ENCODE measurements around the gene FIS1.
"Not testable (repeated sequence)": the region's sequence is repeated elsewhere in the genome, so short reads cannot be mapped to it uniquely, and the experiment has no call there.

Gene FIS1

GRCh38 chr7:101255796-101256195 lies 10.9 kb upstream of the FIS1 start:
- DNase-seq (ENCODE audit: low read depth): no peak

GRCh38 chr7:101253199-101253598 lies 8.3 kb upstream of the FIS1 start:
- DNase-seq (ENCODE audit: low read depth): not testable (repeated sequence)

GRCh38 chr7:101251871-101252659 lies 7.2 kb upstream of the FIS1 start:
- DNase-seq (ENCODE audit: low read depth): peak; percentile 95

GRCh38 chr7:101250324-101250723 lies 5.4 kb upstream of the FIS1 start:
- DNase-seq (ENCODE audit: low read depth): no peak

- DNase-seq (ENCODE audit: low read depth): no peak
Observed at GRCh38 chr7:101248276-101248675, 3.4 kb upstream of the FIS1 start.

GRCh38 chr7:101245147-101245668 lies 327 bp upstream of the FIS1 start:
- DNase-seq (ENCODE audit: low read depth): no peak

- no peak for DNase-seq (ENCODE audit: low read depth)
Observed at GRCh38 chr7:101243646-101244374, 1.1 kb downstream of the FIS1 start.

GRCh38 chr7:101241443-101242349 lies 3.2 kb downstream of the FIS1 start:
- DNase-seq (ENCODE audit: low read depth): no peak

- DNase-seq (ENCODE audit: low read depth): no peak
Observed at GRCh38 chr7:101241015-101241363, 3.9 kb downstream of the FIS1 start.

- no peak for DNase-seq (ENCODE audit: low read depth)
Observed at GRCh38 chr7:101240226-101241014, 4.5 kb downstream of the FIS1 start.

GRCh38 chr7:101239951-101240220 lies 5.0 kb downstream of the FIS1 start:
- no peak for DNase-seq (ENCODE audit: low read depth)

GRCh38 chr7:101239191-101239950 lies 5.5 kb downstream of the FIS1 start:
- DNase-seq (ENCODE audit: low read depth): no peak

- no peak for DNase-seq (ENCODE audit: low read depth)
Observed at GRCh38 chr7:101238226-101239182, 6.4 kb downstream of the FIS1 start.

- DNase-seq (ENCODE audit: low read depth): no peak
Observed at GRCh38 chr7:101237206-101238067, 7.4 kb downstream of the FIS1 start, which contains the start of gene CLDN15. Gene CLDN15 (minus strand): TSS chr7:101237802. CDS start chr7:101237581, 221 bp downstream.

GRCh38 chr7:101236292-101236835 lies 8.5 kb downstream of the FIS1 start:
- no peak for DNase-seq (ENCODE audit: low read depth)

GRCh38 chr7:101235522-101235921 lies 9.4 kb downstream of the FIS1 start:
- DNase-seq (ENCODE audit: low read depth): no peak

- DNase-seq (ENCODE audit: low read depth): no peak
Observed at GRCh38 chr7:101235050-101235449, 9.8 kb downstream of the FIS1 start.

GRCh38 chr7:101234636-101235035 lies 10.2 kb downstream of the FIS1 start:
- DNase-seq (ENCODE audit: low read depth): no peak
